HL-60 (cell line): ENCODE results near the gene CCNY.

Source experiments
- DNase-seq, 2 experiments: peaks; one replicate each; pipeline ENCODE4 v3.0.0-alpha.2; 2010 to 2020; ENCODE audit warnings: low read depth in 1 of 2, low spot score in 1 of 2
- H3K27ac ChIP-seq: fragments of 250-450 bp; sonication (Bioruptor Pico); replicated peaks from 2 replicates; pipeline ENCODE4 v1.5.1; 2020; ENCODE audit warnings: mild to moderate bottlenecking, moderate library complexity
- H3K27me3 ChIP-seq: fragments of 250-450 bp; sonication (Bioruptor Pico); 2 replicates; pipeline ENCODE4 v1.5.1; 2021; ENCODE audit warnings: mild to moderate bottlenecking, moderate library complexity; ENCODE audit not compliant: insufficient read depth, poor library complexity, severe bottlenecking
- H3K4me3 ChIP-seq: replicated peaks from 2 replicates; pipeline ENCODE4 v1.5.1; 2011; ENCODE audit warnings: mild to moderate bottlenecking, control low read depth, low read length; ENCODE audit not compliant: insufficient read depth
- GABPA ChIP-seq: IDR thresholded peaks from 2 replicates; pipeline ENCODE4 v1.6.1; 2012; ENCODE audit warnings: low read depth
- POLR2AphosphoS5 ChIP-seq: IDR thresholded peaks from 2 replicates; pipeline ENCODE4 v1.6.1; 2012; ENCODE audit warnings: low read depth
- SPI1 ChIP-seq: IDR thresholded peaks from 2 replicates; pipeline ENCODE4 v1.6.1; 2012; ENCODE audit warnings: low read depth, mild to moderate bottlenecking, borderline replicate concordance
- TF ChIP-seq, protein P1 (sequence below): IDR thresholded peaks from 2 replicates; pipeline ENCODE4 v1.6.1; 2012; ENCODE audit warnings: low read depth; ENCODE audit not compliant: insufficient replicate concordance
- TF ChIP-seq, protein P2 (sequence below): IDR thresholded peaks from one replicate; pipeline ENCODE4 v1.5.1; 2011; ENCODE audit warnings: low read length, control low read depth, inconsistent platforms; ENCODE audit not compliant: insufficient read depth

The CCNY gene

DNA sequence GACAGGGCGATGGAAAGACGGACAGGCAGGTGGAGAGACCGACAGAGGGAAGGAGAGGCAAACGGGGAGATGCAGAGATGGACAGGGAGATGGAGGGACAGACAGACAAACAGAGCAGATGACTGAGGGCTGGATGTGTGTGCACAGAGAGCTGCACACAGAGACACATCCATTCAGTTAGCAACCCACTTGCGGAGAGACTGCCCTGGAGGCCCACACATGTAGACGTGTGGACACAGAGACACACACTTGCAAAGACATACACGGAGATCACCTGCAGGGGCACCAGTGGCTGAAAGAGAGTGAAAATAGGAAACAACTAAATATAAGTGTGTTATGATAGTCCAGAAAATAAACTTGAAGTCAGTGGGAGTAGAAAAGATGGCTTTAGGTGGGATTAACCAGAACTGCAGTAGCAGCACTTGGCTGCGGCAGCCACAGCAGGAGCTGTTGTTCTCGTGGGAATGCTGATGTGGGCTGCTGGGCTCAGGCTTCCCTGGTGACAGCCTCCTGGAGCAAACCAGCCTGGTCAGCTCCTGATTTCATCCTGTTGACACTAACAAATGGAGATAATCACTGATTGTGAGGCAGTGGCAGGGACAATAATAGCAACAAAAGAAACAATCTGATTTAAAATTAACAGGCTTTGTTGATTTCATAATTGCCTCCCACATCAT is 134.1 kb downstream of the CCNY start:
- H3K27me3 ChIP-seq = no peaks in the 10 kb centered on the region
- no peak for DNase-seq
- H3K4me3 ChIP-seq = no peak overlapping the region
- H3K27ac ChIP-seq = no peak overlapping the region
- TF ChIP-seq, protein P1, sequence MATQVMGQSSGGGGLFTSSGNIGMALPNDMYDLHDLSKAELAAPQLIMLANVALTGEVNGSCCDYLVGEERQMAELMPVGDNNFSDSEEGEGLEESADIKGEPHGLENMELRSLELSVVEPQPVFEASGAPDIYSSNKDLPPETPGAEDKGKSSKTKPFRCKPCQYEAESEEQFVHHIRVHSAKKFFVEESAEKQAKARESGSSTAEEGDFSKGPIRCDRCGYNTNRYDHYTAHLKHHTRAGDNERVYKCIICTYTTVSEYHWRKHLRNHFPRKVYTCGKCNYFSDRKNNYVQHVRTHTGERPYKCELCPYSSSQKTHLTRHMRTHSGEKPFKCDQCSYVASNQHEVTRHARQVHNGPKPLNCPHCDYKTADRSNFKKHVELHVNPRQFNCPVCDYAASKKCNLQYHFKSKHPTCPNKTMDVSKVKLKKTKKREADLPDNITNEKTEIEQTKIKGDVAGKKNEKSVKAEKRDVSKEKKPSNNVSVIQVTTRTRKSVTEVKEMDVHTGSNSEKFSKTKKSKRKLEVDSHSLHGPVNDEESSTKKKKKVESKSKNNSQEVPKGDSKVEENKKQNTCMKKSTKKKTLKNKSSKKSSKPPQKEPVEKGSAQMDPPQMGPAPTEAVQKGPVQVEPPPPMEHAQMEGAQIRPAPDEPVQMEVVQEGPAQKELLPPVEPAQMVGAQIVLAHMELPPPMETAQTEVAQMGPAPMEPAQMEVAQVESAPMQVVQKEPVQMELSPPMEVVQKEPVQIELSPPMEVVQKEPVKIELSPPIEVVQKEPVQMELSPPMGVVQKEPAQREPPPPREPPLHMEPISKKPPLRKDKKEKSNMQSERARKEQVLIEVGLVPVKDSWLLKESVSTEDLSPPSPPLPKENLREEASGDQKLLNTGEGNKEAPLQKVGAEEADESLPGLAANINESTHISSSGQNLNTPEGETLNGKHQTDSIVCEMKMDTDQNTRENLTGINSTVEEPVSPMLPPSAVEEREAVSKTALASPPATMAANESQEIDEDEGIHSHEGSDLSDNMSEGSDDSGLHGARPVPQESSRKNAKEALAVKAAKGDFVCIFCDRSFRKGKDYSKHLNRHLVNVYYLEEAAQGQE = no peak
- TF ChIP-seq GABPA = no peak
- TF ChIP-seq, protein P2, sequence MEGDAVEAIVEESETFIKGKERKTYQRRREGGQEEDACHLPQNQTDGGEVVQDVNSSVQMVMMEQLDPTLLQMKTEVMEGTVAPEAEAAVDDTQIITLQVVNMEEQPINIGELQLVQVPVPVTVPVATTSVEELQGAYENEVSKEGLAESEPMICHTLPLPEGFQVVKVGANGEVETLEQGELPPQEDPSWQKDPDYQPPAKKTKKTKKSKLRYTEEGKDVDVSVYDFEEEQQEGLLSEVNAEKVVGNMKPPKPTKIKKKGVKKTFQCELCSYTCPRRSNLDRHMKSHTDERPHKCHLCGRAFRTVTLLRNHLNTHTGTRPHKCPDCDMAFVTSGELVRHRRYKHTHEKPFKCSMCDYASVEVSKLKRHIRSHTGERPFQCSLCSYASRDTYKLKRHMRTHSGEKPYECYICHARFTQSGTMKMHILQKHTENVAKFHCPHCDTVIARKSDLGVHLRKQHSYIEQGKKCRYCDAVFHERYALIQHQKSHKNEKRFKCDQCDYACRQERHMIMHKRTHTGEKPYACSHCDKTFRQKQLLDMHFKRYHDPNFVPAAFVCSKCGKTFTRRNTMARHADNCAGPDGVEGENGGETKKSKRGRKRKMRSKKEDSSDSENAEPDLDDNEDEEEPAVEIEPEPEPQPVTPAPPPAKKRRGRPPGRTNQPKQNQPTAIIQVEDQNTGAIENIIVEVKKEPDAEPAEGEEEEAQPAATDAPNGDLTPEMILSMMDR = no peak
- TF ChIP-seq SPI1 = no peak
- no peak for TF ChIP-seq POLR2AphosphoS5

DNA sequence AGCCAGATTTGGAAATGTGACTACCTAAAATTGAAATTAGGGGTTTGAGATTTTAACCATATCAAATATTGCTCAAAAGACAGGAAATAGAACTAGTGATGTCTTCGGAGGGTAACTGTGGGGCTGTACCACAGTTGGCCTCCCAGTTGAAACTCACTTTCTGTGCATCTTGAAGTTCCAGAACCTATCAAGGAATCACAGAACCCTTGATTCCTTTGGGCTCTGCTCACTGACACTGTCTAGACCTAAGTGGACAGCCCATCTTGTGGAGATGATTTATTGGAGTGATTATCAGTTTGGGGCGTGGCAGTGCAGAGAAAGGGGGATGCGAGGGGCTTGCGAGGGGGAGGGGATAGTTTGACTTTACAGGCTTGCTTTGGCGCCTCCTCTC is 134.6 kb downstream of the CCNY start:
- H3K27ac ChIP-seq = no peak overlapping the region
- DNase-seq = no peak
- TF ChIP-seq POLR2AphosphoS5 = no peak
- no peak for TF ChIP-seq SPI1
- TF ChIP-seq, protein P2 = no peak
- TF ChIP-seq GABPA = no peak
- TF ChIP-seq, protein P1 = no peak
- H3K4me3 ChIP-seq = no peak overlapping the region
- no peaks in the 10 kb centered on the region for H3K27me3 ChIP-seq

DNA sequence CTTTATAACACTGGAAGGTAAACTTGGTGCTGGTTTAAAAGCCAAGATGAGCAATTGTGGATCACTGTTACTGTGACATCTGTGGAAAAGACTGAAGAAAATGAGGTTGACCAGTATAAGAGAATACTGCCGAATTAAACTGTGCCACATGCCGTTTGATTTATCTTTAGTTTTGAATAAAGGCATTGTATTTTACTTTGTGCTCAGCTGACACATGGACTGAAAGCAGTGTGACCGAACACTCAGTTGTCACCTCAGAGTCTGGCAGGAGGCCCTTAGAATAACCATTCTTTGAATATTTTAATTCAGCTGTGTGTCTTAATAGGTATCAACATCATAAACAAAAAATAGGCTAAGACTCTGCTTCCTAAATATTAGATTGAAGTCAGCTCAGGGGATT is 135.1 kb downstream of the CCNY start:
- no peaks in the 10 kb centered on the region for H3K27me3 ChIP-seq
- no peak overlapping the region for H3K27ac ChIP-seq
- no peak overlapping the region for H3K4me3 ChIP-seq
- DNase-seq = no peak
- no peak for TF ChIP-seq POLR2AphosphoS5
- no peak for TF ChIP-seq SPI1
- TF ChIP-seq, protein P2 = no peak

DNA sequence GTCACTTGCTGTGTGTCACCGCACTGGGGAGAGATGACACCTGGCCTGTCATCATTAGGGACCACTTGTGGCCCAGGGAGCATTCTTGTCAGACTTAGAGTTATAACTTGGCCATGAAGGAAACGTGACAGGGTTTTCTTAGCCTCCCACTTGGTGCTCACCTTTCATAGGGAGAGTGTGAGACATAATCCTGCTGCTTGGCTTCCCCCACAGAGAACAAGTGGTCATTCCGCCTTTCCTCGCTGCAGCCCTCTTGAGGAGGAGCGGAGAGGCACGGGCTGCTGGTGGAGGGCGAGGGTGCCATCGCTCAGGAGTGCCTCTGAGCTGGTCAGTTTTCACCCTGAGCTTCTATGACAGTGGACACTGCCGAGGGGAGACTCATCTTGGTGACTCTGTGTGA is 143.8 kb downstream of the CCNY start:
- DNase-seq = no peak
- Histone ChIP-seq H3K27me3 (no peaks in the 10 kb centered on the region), H3K4me3 (no peak overlapping the region), H3K27ac (no peak overlapping the region)
- TF ChIP-seq SPI1 = no peak
- TF ChIP-seq, protein P1 = no peak
- no peak for TF ChIP-seq POLR2AphosphoS5
- no peak for TF ChIP-seq GABPA
- TF ChIP-seq, protein P2 = no peak
